Osteoblast (primary cell): ENCODE data around the gene CSE1L. TPM values are rescaled to one million over a fixed set of nuclear protein-coding genes. Genes with fewer than 3 reads are reported as not detected.
"Not testable (repeated sequence)": the region's sequence is repeated elsewhere in the genome, so short reads cannot be mapped to it uniquely, and the experiment has no call there.

ENCODE experiments used
- DNase-seq: peaks from one replicate; pipeline ENCODE4 v3.0.0; 2011; ENCODE audit warnings: low spot score, mixed read lengths; ENCODE audit not compliant: insufficient read length; ENCODE audit errors: missing footprints
- H2AFZ ChIP-seq: 2 replicates; pipeline ENCODE4 v1.6.0; 2011; ENCODE audit warnings: mild to moderate bottlenecking, low read length
- H3K27ac ChIP-seq: 2 replicates; pipeline ENCODE4 v1.5.1; 2011; ENCODE audit warnings: mild to moderate bottlenecking, low read depth, low read length, moderate library complexity
- H3K27me3 ChIP-seq: 2 replicates; pipeline ENCODE4 v1.6.0; 2012; ENCODE audit warnings: mild to moderate bottlenecking, control low read depth, inconsistent platforms, low read length, moderate library complexity; ENCODE audit not compliant: insufficient read depth
- H3K36me3 ChIP-seq: 2 replicates; pipeline ENCODE4 v1.5.1; 2011; ENCODE audit warnings: mild to moderate bottlenecking, low read length, control low read depth, moderate library complexity; ENCODE audit not compliant: insufficient read depth
- H3K4me1 ChIP-seq: 2 replicates; pipeline ENCODE4 v1.5.1; 2011; ENCODE audit warnings: mild to moderate bottlenecking, low read length, control low read depth, moderate library complexity; ENCODE audit not compliant: insufficient read depth
- H3K4me2 ChIP-seq: 2 replicates; pipeline ENCODE4 v1.6.0; 2011; ENCODE audit warnings: mild to moderate bottlenecking, low read length; ENCODE audit not compliant: insufficient read depth
- H3K4me3 ChIP-seq: fragments of 200-600 bp; sonication (generic); 3 replicates; pipeline ENCODE4 v1.5.1; 2012; ENCODE audit warnings: mild to moderate bottlenecking, low read length, inconsistent platforms; ENCODE audit not compliant: insufficient read depth
- H3K79me2 ChIP-seq: 2 replicates; pipeline ENCODE4 v1.6.0; 2012; ENCODE audit warnings: mild to moderate bottlenecking, low read length, control low read depth, inconsistent platforms; ENCODE audit not compliant: insufficient read depth
- H3K9me3 ChIP-seq: 2 replicates; pipeline ENCODE4 v1.5.1; 2011; ENCODE audit warnings: low read depth, low read length, control low read depth
- H4K20me1 ChIP-seq: 2 replicates; pipeline ENCODE4 v1.6.0; 2012; ENCODE audit warnings: mild to moderate bottlenecking, low read length, control low read depth; ENCODE audit not compliant: insufficient read depth
- total RNA-seq: library from RNA; depleted of rRNA; stranded (reverse); fragments of >200 nt; gene quantifications from 2 replicates; pipeline ENCODE4 v1.2.3, GENCODE V29; 2012
- TF ChIP-seq, protein P1 (sequence below): IDR thresholded peaks from 2 replicates; pipeline ENCODE4 v1.5.1; 2011; ENCODE audit warnings: mild to moderate bottlenecking, low read depth, low read length, moderate library complexity; ENCODE audit errors: extremely low read depth

Gene CSE1L
- total RNA-seq, 1 donor = 48.9 TPM

DNA sequence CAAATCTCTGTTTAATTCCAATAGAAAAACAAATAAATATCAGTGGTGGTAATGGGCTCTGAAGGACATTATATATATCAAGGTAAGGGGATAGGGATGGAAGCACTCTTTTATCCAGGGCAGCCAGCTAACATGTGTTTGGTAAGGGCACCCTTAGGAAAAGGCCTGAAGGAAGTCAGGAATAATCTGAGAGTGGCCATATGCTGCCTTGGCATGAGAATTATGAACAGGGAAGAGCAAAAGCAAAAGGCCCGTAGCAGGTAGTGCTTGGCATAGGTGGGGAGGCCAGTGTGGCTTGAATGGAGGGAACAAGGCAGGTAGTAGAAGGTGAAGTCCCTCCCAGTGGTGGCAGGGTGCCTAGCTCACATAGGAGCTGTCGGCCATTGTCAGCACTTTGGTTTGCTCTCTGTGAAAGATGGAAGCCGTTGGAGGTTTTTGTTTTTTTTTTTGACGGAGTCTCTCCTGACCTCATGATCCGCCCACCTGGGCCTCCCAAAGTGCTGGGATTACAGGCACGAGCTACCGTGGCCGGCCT lies 39.6 kb upstream of the CSE1L start:
- H4K20me1 ChIP-seq = no peaks in the 10 kb centered on the region
- TF ChIP-seq, protein P1, sequence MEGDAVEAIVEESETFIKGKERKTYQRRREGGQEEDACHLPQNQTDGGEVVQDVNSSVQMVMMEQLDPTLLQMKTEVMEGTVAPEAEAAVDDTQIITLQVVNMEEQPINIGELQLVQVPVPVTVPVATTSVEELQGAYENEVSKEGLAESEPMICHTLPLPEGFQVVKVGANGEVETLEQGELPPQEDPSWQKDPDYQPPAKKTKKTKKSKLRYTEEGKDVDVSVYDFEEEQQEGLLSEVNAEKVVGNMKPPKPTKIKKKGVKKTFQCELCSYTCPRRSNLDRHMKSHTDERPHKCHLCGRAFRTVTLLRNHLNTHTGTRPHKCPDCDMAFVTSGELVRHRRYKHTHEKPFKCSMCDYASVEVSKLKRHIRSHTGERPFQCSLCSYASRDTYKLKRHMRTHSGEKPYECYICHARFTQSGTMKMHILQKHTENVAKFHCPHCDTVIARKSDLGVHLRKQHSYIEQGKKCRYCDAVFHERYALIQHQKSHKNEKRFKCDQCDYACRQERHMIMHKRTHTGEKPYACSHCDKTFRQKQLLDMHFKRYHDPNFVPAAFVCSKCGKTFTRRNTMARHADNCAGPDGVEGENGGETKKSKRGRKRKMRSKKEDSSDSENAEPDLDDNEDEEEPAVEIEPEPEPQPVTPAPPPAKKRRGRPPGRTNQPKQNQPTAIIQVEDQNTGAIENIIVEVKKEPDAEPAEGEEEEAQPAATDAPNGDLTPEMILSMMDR = no peak
- no peaks in the 10 kb centered on the region for H3K9me3 ChIP-seq
- H3K79me2 ChIP-seq = no peaks in the 10 kb centered on the region
- H3K4me2 ChIP-seq = no peak overlapping the region
- H3K36me3 ChIP-seq = peaks cover 39% of the 10 kb centered on the region
- no peak overlapping the region for H3K27ac ChIP-seq
- no peak overlapping the region for H2AFZ ChIP-seq
- no peak overlapping the region for H3K4me3 ChIP-seq
- H3K4me1 ChIP-seq = no peaks in the 10 kb centered on the region
- no peaks in the 10 kb centered on the region for H3K27me3 ChIP-seq
- no peak for DNase-seq

DNA sequence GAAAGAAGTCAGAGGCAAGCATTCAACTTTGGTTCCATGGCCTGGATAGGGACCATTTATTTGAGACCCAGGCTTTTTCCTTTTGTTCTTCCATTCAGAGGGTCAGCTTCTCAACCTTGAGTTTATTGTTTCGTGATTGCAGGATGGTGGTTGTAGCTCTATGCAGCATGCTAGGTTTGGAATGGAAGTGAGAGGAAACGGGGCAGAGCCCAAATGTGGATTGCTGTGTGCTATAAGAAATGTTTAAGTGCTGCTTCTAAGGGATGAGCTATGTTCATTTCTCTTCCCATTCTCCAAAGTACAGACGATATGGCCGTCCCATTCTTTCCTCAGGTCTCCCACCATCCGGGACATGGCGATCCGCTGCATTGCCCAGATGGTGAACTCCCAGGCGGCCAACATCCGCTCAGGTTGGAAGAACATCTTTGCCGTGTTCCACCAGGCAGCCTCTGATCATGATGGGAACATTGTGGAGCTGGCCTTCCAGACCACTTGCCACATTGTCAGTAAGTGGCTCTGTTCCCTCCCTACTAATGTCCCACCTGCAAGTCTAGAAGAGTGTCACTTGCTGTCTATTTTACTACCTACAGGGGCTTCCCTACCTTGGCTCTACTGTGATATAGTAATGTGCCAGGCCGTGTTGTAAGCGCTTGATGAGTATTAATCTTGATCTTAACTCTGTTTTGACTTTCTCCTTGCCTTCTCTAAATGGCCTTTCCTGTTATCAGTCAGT lies 36.0 kb upstream of the CSE1L start:
- no peaks in the 10 kb centered on the region for H3K9me3 ChIP-seq
- no peaks in the 10 kb centered on the region for H3K4me1 ChIP-seq
- H3K36me3 ChIP-seq = peaks cover 73% of the 10 kb centered on the region
- H3K4me3 ChIP-seq = no peak overlapping the region
- no peaks in the 10 kb centered on the region for H3K79me2 ChIP-seq
- no peak overlapping the region for H2AFZ ChIP-seq
- H4K20me1 ChIP-seq = no peaks in the 10 kb centered on the region
- no peak overlapping the region for H3K4me2 ChIP-seq
- TF ChIP-seq, protein P1 = no peak
- DNase-seq = no peak
- no peak overlapping the region for H3K27ac ChIP-seq
- no peaks in the 10 kb centered on the region for H3K27me3 ChIP-seq

DNA sequence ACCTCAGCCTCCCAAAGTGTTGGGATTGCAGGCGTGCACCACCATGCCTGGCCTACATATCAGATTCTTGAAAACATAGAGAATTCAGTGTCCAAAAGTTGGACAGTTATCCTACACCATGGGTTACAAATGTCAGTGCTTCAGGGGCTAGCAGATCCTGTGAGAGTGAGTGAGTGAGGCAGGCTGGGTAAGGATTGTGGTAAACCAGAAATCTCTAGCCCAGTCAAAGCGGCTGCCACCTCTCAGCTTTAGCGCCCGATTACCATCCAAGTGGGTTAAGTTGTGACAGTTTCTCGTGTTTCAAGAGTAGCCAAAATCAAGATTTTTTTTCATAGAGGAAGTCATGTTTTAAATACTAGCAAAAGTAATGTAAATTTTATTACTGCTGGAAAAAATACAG lies 21.9 kb upstream of the CSE1L start:
- Histone ChIP-seq H3K27me3 (no peaks in the 10 kb centered on the region), H2AFZ (no peak overlapping the region), H3K27ac (no peak overlapping the region), H3K36me3 (peaks cover 65% of the 10 kb centered on the region), H3K4me3 (no peak overlapping the region), H3K4me2 (no peak overlapping the region), H3K9me3 (no peaks in the 10 kb centered on the region), H3K79me2 (no peaks in the 10 kb centered on the region), H3K4me1 (peaks cover 5% of the 10 kb centered on the region), H4K20me1 (no peaks in the 10 kb centered on the region)
- TF ChIP-seq, protein P1 = no peak
- no peak for DNase-seq

DNA sequence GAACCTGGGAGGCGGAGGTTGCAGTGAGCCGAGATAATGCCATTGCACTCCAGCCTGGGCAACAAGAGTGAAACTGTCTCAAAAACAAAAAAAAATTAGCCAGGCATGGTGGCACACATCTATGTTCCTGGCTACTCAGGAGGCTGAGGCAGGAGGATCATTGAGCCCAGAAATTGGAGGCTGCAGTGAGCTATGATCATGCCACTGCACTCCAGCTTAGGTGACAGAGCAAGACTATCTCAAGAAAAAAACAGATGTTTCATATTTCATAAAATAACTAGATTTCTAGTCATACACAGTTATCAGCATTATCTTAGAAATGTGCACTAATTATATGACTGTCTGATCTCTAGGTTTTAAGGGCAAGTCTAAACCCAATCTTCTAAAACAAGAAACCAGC lies 17.9 kb upstream of the CSE1L start:
- H4K20me1 ChIP-seq, H3K79me2 ChIP-seq, H3K27me3 ChIP-seq, H3K9me3 ChIP-seq, H2AFZ ChIP-seq, H3K27ac ChIP-seq, H3K4me3 ChIP-seq, H3K4me1 ChIP-seq, H3K4me2 ChIP-seq, DNase-seq: not testable (repeated sequence)
- peaks cover 64% of the 10 kb centered on the region for H3K36me3 ChIP-seq
